Stimulated activated CD4-positive, alpha-beta T cell treated with anti-CD3 and anti-CD28 coated beads, Interleukin-12 subunit alpha, Interleukin-12 subunit beta, amount 100 ng/mL, for 24 hours (primary cell): ENCODE results near the gene PACS1.
"Not testable (repeated sequence)": the region's sequence is repeated elsewhere in the genome, so short reads cannot be mapped to it uniquely, and the experiment has no call there.

ENCODE experiments used
- DNase-seq, 2 experiments: peaks; one replicate each; pipeline ENCODE4 v3.0.0-alpha.2; 2020; ENCODE audit warnings: low read depth in 2 of 2

The PACS1 gene

GRCh38 chr11:66111158-66111557, 41.1 kb downstream of the PACS1 start:
- no peak for DNase-seq

- DNase-seq = no peak
Observed at GRCh38 chr11:66112041-66112491, 42.0 kb downstream of the PACS1 start.

- no peak for DNase-seq
Observed at GRCh38 chr11:66112601-66113499, 42.8 kb downstream of the PACS1 start.

- not testable (repeated sequence) for DNase-seq
Observed at GRCh38 chr11:66114957-66115356, 44.9 kb downstream of the PACS1 start.

GRCh38 chr11:66115638-66116301, 45.7 kb downstream of the PACS1 start:
- no peak for DNase-seq

GRCh38 chr11:66116576-66117361, 46.7 kb downstream of the PACS1 start:
- no peak for DNase-seq

- DNase-seq = no peak
Observed at GRCh38 chr11:66118847-66119246, 48.8 kb downstream of the PACS1 start.

- no peak for DNase-seq
Observed at GRCh38 chr11:66119348-66120133, 49.5 kb downstream of the PACS1 start.

GRCh38 chr11:66121466-66121865, 51.4 kb downstream of the PACS1 start:
- DNase-seq = no peak

GRCh38 chr11:66123902-66124301, 53.8 kb downstream of the PACS1 start:
- DNase-seq = no peak

GRCh38 chr11:66124564-66124963, 54.5 kb downstream of the PACS1 start:
- DNase-seq = no peak

- no peak for DNase-seq
Observed at GRCh38 chr11:66126064-66126463, 56.0 kb downstream of the PACS1 start.

- DNase-seq = peak; percentile 40 to 51
Observed at GRCh38 chr11:66126808-66127555, 56.9 kb downstream of the PACS1 start.

GRCh38 chr11:66130978-66131377, 60.9 kb downstream of the PACS1 start:
- DNase-seq = no peak

- DNase-seq = no peak
Observed at GRCh38 chr11:66131937-66132632, 62.0 kb downstream of the PACS1 start.

- no peak for DNase-seq
Observed at GRCh38 chr11:66133216-66133775, 63.2 kb downstream of the PACS1 start.

- no peak for DNase-seq
Observed at GRCh38 chr11:66136752-66137123, 66.7 kb downstream of the PACS1 start.

GRCh38 chr11:66139817-66140404, 69.8 kb downstream of the PACS1 start:
- DNase-seq = no peak
